ENCODE data around the gene SNPH.

Gene SNPH

DNA sequence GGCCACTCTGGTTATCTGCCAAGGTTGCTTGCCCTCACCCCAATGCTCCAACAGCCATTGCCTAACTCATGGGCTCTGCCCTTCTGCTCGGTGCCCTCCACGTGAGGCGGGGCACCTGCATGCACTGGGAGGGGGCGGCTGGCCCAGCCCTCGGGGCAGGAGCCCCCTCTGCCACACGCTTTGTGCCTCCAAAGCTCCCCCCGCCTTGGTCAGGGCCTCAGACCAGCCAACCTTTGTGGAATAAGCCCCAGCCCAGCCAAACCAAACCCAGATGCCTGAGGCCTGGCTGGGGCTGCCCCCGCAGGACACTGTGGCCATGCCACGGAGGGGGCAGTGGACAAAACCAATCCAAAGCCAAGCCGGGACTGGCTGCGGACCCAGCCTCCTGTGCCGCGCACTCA is 41.5 kb downstream of the SNPH start:
- DNase-seq: no peak

DNA sequence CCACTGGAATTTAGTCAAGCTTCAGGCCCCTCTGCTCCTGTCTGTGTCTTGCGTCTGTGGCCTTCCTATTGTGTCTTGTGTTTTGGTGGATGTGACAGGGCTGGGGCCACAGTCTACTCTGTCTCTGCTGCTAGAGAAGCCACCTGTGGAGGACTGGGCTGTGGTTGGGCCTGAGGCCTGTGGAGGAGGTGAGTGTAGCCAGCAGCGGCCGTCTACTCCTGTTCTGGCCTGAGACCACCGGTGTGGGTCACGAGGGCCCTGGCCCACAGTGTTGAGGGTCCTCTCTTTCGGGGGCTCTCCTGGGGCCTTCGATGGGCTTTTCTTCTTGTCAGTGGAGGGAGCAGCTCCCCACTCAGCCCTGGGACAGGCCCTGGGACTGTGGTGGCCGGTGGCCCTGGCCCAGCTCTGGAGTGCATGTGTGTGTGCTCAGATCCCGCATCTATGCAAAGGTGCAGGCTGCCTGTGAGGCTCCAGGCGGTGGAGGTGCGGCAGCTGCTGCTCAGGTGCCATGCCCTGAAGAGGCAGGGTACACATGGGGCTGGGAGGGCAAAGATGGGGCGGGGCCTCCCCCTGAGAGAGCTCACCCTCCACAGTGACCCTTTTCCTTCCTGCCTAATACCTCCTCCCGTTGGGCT is 42.1 kb downstream of the SNPH start:
- DNase-seq: no peak

DNA sequence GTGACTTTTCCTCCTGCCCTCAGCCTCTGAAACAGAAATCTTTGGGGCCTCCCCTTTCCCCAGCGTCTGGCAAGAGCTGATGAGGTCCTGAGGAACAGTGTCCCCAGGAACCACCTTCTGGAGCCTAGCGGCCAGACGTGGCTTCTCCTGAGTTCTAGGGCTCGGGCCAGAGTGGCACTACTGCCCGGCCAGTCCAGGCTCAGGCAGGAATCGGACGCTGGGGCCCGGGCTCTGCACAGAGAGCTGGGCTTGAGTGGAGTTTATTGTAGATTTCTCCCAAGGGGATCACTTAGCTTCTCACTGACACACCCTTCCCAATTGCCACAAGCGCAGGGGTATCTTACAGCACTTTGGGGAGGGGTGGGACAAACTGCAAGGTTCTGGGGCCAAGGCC is 42.6 kb downstream of the SNPH start:
- no peak for DNase-seq

DNA sequence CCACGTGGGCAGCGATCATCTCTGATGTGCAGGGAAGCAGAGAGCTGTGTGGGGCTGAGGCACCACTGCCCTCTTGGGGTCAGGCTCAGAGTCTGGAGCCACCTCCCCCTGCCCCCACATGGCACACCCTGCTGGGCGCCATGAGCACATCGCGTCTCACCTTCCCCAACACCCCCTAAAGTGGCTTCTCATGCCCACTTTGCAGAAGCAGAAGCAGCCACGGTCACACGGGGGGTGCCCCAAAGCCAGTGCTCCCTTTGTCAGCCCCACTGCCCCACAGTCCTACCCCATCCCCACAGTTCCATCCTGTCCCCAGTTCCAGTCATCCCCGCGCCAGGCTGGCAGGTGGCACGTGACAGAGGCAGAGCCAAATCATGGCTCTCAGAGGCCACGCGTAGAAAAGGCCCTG is 43.3 kb downstream of the SNPH start:
- DNase-seq: no peak

DNA sequence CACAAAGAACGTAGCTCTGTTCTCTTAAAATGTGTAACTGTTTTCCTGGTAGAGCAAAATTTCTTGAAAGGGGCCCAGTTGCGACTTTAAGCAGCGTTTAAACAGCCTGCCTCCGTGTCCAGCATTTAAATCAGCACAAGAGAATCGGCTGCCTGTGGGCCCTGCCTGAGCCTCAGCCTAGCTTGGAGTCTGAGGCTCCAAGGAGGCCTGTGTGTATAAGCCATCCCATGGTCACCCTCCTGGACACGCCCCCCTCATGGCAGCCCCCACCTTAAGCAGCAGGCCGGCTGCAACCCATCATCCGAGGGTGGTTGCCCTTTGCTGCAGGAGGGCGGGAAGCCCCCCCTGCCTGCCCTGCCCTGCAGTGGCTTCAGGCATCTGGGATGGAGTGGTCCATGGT is 44.0 kb downstream of the SNPH start:
- DNase-seq: no peak

DNA sequence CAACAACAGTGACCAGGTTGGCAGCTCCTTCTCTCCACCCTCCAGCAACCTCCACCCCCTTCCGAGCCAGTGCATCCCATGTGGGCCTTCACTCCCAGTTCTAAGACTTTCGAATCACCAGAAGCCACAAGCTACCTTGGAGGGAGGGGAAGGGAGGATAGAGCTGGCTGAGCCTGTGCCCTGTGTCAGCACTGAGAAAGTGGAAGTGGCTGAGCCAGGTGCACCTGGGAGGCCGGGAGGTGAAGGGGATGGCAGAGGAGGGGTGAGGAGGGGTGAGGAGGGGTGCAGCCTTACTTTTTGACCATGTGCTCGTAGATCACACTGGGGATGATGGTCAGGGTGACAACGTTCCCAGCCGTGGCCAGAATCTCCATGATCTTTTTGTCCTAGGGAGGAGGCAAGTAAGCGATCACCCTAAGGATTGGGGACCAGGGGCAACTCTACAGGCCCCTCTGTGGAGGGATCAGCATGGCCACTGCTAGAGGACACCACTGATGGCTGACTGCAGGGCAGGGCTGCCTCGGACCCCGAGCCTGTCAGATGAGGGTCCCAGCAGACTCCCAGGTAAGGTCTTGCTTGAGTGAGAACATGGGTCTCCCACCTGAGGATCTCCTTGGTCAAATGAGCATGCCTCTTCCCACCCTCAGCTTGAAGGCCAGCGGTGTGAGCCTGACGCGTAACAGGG is 44.6 kb downstream of the SNPH start:
- no peak for DNase-seq

DNA sequence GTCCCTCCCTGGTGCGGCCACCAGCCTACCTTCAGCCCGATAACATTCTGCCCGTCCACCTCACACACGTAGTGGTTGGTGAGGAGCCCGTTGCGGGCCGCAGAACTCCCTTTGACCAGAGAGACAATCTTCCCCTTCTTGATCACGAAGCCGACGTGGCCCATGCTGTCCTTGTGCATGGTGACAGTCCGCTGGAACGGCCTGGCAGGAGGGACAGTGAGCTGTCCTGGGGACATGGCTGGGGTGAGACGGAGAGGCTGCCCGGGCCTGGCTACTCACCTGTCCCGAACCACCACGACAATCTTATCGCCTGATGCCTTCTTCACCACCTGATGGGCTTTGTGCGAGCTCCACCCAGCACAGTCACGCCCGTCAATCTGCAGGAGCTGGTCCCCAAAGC is 46.2 kb downstream of the SNPH start:
- no peak for DNase-seq

DNA sequence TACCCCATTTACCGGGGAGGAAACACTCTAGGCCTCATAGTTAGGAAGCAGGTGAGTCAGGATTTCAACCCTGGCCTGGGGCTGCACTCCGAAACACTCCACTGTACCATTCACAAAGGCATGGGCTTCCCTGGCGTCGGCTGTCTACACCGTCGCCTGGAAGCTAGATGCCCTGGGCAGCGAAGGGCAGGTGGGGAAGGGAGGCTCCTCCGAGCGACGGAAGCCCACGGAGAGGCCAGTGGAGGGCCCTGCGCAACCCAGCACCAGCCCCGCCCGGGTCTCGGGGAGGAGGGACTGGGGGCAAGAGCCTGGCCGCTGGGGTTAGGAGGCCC is 46.8 kb downstream of the SNPH start:
- DNase-seq: no peak

DNA sequence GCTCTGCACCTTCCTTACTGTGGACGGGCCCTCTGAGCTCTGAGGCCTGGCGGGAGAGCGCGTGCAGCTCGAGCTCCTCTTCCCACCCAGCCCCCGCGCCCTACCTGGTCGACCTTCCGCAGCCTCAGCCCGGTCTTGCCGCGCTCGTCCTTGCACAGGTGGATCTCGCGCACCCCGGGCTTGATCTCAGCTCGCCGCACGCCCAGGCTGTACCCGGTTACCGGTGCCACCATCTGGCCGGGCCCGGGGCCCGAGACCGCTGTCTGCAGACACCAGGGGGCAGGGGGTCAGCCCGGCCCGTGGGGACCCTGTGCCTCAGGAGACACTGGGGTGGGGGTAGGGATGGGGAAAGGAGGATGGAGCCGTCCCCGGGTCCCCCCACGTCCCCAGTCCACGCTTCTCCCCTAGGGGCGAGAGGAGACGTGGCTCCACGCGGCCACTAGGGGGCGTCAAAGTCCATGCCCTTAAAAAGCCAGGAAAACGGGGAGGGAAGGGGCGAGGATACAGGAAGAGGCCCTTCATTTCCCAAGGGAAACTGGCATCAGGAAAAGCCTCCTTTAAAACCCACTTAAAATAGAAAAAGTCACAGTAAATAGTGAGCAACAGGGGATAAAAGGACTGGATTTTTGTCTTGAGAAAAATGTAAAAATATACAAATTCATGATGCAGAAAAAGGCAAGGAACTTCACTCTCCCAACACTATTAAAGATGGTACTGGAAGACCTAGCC is 47.3 kb downstream of the SNPH start:
- DNase-seq: peak; percentile 26 to 62 (median 46)

DNA sequence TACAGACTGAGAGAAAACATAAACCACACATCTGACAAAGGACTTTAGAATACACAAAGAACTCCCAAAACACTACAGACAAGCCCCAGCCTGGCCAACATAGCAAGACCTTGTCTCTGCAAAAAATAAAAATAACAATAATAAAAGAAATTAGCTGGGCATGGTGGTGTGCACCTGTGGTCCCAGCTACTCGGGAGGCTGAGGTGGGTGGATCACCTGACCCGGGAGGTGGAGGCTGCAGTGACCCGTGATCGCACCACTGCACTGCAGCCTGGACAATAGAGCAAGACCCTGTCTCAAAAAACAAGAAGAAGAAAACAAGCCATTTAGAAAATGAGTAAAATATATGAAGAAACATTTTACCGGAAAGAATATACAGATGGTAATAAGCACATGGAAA is 49.7 kb downstream of the SNPH start:
- DNase-seq: no peak

DNA sequence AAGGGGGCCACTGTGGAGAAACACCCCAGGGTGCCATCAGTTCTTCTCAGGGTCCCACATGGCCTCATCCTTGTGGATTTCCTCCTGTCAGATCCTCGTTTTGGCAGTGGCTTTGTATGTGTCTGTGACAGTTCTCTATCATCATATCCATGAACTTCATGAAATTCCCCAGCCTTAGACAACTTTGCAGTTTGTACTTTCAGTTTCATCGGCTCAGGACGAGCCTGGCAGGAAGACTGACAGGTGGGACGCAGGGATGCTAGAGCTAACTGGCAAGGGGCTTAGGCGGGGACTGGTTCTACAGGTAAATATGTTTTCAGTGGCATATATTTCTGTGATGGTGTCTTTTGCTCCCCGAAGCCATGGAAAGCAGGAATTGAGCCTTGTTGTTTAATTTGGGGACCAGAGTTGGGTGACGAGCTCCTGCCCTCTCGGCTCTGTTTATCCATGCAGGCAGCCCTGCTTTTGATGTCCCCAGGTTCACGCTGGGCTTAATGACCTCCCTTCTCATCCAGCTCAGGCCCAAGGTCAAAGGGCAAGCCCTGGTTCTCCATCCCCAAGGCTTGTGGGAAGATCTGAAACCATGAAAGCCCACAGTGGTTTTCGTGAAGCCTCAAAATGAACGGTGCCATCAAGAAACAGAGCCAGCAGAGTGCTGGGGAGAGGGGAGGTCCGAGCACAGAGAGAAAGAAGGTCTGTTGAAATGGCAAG is 51.6 kb downstream of the SNPH start:
- no peak for DNase-seq

DNA sequence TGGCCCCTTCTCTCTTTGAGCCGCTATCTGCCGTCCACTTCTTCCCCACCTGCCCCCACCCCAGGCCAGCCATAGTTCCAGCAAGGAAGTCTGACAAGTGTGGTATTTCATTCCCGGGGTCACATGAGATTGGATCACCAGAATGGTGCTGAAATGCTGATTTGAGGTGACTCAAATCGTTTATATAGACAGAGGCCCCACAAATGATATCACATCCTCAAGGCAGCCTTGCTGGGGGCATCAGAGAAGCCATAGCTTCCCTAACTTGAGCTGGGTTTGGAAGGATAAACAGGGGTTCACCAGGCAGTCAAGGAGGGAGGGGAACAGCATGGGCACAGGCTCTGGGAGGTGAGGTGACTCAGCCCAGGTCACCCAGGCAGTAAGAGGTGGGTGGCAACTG is 53.0 kb downstream of the SNPH start:
- no peak for DNase-seq

DNA sequence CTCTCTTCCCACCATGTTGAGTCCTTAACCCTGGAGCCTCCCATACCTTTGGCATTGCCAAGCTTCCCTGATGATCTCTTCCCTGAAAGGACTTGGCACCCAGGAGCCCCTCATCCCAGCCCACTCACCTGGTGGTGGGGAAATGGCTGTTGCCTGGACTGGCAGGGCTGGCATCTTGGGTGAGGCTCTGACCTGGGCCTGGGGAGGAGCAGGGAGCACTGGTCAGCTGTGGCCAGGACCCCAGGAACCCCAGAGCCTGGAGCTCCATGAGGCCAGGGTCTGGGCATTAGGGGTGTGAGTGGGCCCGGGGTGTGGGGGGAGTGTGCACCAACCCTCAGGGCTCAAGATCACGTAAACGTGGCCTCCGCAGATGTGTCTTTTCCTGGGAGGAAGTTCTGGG is 53.4 kb downstream of the SNPH start:
- DNase-seq: no peak

DNA sequence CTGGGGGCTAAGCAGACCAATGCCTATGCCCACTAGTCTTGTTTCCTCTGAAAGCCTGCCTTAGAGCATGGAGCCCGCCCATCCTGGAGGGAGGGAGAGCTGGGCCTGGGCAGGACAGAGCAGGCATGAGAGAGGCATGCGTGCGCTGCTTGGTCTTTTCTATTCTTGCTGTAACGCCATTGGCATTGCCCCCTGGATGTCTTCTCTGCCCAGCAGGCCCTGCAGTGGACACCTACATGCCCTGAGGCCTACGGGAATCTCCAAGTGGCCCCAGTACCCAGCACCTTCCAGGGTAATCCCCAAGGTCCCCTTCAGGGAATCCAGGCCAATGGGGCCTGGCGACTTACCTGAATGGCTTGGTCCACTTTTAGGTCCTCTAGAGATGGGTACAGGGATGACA is 53.9 kb downstream of the SNPH start:
- DNase-seq: no peak

DNA sequence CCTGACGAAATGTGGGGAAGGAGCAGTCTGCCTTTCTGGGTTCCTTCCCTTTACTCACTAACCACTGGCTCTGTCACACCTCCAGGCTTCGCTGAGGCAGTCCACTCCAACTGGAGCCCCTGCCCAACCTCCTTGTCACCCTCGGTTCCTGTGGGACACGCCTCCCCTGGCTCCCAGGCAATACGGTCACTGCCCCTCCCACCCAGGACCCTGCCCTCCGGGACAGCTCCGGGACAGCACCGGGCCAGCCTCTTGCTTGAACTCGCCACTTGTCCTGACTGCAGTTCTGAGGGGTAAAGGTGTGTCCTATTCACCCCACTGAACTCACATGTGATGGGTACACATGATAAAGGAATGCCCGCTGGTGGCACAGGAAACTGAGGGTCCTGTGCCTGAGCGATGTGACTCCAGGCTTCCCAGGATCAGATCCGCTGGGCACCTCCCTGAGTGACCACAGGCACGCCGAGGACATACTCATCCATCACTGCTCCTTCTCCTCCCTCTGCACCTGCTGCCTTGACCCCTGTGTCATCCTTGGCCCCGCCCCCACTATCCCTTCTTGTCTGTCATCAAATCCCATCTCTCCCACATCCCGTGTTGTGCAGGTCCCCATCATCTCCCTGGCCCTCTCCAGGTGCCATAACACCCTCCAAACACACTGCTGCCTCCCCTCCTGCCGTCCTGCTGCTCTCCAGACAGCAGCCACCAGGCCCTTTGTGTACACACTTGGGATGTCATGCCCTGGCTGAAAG is 55.0 kb downstream of the SNPH start:
- no peak for DNase-seq

DNA sequence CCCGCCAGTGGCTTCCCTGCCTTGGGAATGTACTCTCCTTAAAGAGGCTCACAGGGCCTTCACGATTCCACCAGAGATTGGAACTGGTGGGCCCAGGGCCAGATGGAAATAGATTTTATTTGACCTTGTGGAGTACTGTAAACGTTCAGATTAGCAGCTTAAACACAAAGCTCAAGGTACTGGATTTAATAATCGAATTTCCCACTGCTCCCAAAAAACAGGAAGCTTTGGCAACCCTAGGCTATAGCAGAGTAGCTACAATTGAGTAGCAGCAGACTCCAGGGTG is 55.5 kb downstream of the SNPH start:
- no peak for DNase-seq

DNA sequence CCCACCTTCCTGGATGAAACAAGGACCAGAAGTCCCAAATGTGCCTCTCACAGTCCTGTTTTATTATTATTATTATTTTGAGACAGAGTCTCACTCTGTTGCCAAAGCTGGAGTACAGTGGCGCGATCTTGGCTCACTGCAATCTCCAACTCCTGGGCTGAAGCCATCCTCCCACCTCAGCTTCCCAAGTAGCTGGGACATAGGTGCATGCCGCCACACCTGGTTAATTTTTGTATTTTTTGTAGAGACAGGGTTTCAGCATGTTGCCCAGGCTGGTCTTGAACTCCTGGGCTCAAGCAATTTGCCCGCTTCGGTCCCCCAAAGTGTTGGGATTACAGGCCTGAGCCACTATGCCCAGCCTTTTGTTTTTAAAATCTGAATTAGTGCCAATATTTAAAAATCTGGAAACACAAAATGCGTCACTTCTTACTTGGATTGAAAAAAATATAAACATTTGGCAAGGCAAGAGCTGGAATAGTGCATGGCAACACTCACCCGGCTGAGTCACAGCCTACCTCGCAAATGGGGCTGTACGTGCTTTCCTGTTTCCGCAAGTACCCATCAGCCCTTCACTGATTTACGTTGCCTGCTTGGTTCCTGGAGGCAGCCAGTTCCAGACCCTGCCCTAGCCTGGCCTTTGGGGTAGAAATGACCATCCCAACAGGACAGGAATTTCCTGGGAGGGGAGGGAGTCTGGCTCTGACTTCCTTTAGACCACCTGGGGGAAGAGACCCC is 56.6 kb downstream of the SNPH start:
- no peak for DNase-seq

DNA sequence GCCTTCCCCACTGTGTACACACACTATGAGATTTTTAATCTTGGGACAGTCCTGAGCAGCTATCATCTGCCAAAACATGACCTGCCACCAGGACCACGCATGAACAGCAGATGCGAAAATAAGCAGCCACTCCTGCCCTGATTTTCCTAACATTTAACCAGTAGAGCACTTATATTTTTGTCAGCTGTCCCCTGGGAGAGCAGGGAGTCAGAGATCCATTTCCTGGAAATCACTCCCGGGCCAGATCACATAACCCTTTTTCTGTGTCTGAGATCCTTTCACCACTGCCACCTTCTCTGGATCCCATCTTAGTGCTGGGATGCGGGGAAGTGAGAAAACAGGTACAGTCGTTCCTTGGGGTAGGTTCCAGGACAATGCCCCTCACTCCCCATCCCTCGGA is 57.2 kb downstream of the SNPH start:
- DNase-seq: no peak

DNA sequence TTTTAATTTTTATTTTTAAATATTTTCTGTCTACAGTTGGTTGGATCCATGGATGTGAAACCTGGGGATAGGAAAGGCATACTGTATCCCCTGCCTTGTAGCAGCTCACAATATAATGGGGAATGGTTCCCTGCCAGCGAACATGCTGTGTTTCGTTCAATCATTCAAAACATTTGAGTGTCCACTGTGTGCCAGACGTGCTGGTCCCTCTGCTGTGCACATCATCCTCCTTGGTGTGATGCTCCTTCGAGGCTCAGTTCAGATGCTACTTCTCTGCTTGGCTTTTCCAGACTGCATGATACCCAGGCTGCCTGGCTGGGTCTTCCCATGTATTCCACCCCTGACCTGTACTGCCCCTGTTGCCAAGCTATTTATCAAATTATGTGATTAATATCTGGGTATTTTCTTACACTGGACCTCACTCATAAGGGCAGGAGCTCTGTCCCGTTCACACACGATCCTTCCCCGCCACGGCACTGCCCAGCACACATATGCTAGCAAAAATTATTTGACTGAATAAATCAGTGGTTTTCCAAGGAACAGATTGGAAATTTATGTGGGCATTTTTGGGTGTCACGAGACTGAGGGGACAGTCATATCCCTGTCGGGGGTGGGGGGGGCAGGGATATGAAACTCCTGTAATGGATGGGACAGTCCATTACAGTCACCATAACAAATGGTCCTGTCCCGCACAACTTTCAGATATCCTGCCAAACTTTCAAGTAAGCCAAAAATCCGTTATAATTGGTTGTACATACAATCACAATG is 57.9 kb downstream of the SNPH start:
- DNase-seq: no peak

DNA sequence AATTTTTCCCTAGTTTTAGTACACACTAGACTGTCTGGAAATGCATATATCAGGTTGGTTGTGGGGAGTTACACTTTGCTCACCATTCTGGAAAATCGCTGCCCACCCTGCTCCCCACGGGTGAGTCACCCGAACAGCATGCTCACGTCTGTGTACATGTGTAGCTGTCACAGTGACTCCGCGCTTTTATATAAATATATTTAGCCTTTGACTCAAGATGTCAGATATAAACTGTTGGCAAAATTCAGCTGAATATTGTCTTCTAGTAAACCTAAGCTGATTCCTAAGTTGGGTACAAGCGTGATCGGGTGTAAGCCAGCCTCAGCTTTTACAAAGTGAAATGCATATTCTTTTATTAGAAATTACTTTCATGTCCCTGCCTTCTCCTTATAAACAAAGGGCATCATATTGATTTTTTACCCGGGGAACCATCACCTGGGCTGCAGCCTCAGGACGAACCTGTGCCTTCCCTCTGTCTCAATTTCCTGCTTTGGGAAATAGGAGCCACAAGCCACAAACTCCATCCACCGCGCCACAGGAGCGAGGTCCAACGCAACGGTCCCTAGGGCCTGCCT is 58.6 kb downstream of the SNPH start:
- DNase-seq: peak in 1 of 5 donors; percentile 26

Data from T-helper 1 cell (primary cell).